Activated naive CD4-positive, alpha-beta T cell treated with anti-CD3 and anti-CD28 coated beads for 36 hours (primary cell): ENCODE results near the gene JARID2. TPM values are rescaled to one million over a fixed set of nuclear protein-coding genes. Genes with fewer than 3 reads are reported as not detected.

Source experiments
- CTCF ChIA-PET: fragments of 350-600 bp; sonication (Branson Sonifier 250); formaldehyde crosslinking; loops from one replicate; lab custom pipeline; 2021; ENCODE audit warnings: antibody characterized with exemption; lab: Charles Lee
- DNase-seq: peaks from one replicate; pipeline ENCODE4 v3.0.0-alpha.2; 2020
- H3K27ac Mint-ChIP-seq: one replicate; pipeline ENCODE4 v1.8.0; 2021; ENCODE audit warnings: mild to moderate bottlenecking, mixed read lengths
- H3K27me3 Mint-ChIP-seq: one replicate; pipeline ENCODE4 v1.8.0; 2021; ENCODE audit warnings: low read depth, mixed read lengths
- H3K36me3 Mint-ChIP-seq: one replicate; pipeline ENCODE4 v1.8.0; 2021; ENCODE audit warnings: low read depth, mixed read lengths
- H3K4me1 Mint-ChIP-seq: one replicate; pipeline ENCODE4 v1.8.0; 2021; ENCODE audit warnings: low read depth, mixed read lengths
- H3K4me3 Mint-ChIP-seq: one replicate; pipeline ENCODE4 v1.8.0; 2021; ENCODE audit warnings: mild to moderate bottlenecking, moderate library complexity, mixed read lengths
- H3K9me3 Mint-ChIP-seq: one replicate; pipeline ENCODE4 v1.8.0; 2021; ENCODE audit warnings: mixed read lengths
- intact Hi-C: fragments of 100-400 bp; cut with micrococcal nuclease; formaldehyde crosslinking; loops from one replicate; pipeline ENCODE4 v1.15.1; 2023
- total RNA-seq, 2 experiments: library from RNA; stranded (reverse); gene quantifications; one replicate each; pipeline ENCODE4 v1.2.3, GENCODE V29; 2021

JARID2 gene
- total RNA-seq, 2 experiments from 2014 or later: 26.6 to 27.7 TPM

DNA sequence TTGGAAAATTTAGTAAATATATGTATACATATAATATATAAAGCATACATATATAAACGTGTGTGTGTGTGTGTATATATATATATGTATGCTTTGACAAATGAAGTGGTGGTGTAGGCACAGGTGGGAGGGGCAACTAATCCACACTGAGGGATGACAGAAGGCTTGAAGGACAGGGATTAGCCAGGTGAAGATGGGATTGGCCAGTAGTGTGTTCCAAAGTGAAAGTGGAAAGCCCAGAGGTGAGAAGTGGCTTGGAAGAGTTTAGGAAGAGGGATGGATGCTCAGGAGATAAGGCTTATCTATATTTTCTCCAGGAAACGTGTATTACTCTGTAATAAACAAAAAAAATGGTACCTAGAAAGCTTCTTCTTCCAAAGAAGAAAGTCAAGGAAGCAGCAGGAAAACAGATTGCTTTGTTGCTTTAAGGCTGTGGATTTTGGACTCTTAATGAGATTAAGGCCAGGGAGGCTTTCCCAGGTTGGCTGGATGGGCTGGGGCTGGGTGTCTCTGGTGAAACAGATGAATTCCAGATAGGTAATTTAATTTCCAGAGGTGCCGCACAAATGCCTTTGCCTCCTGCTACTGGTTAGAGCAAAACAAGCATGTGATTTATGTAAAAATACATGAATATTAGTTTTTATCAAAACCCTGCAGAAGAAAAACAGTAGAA is 63.9 kb downstream of the JARID2 start:
- H3K27me3 Mint-ChIP-seq: no peaks in the 10 kb centered on the region
- intact Hi-C loops: no loop called here
- no peak overlapping the region for H3K4me3 Mint-ChIP-seq
- CTCF ChIA-PET: no interaction called here
- H3K36me3 Mint-ChIP-seq: peaks cover 5% of the 10 kb centered on the region
- peaks cover 86% of the 10 kb centered on the region for H3K4me1 Mint-ChIP-seq
- no peaks in the 10 kb centered on the region for H3K9me3 Mint-ChIP-seq
- no peak overlapping the region for H3K27ac Mint-ChIP-seq
- no peak for DNase-seq

DNA sequence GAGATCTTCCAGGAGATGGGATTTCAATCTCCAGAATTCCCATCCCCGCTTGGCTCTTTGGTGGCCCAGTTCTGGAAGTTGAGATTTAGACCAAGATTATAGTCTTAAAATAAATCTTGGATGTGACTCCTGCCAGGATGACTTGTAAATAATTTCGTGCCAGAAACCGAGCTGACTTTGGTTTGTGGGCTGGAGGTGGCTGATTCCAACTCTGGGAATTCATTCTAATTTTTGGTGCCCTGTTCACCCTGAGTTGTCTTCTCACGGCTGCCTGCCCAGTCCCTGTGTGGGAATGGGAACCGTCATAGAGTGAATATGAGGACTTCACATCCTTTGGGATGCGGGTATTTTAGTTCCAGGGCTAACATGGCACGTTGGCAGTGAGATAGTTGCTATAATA is 64.8 kb downstream of the JARID2 start:
- no peaks in the 10 kb centered on the region for H3K27me3 Mint-ChIP-seq
- peaks cover 84% of the 10 kb centered on the region for H3K4me1 Mint-ChIP-seq
- peaks cover 5% of the 10 kb centered on the region for H3K36me3 Mint-ChIP-seq
- CTCF ChIA-PET: no interaction called here
- intact Hi-C loops: no loop called here
- no peak overlapping the region for H3K27ac Mint-ChIP-seq
- no peaks in the 10 kb centered on the region for H3K9me3 Mint-ChIP-seq
- H3K4me3 Mint-ChIP-seq: no peak overlapping the region
- no peak for DNase-seq

DNA sequence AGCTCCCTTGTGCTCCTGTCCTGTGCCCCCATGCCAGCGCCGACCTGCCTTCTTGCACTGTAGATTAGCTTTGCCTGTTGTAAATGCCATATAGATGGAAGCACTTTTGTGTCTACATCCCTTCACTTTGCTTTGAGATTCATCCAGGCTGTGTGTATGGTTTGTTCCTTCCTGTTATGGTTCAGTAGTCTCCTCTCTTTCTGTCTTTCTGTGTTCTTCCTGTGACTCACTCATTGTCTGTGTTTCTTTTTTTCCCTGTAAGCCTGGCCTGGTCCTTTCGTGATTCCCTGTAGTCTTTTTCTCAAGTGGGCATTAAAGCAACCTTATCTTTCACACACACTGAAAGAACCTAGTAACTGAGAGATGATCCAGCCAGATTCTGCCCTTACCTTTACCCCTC is 66.6 kb downstream of the JARID2 start:
- H3K9me3 Mint-ChIP-seq: no peaks in the 10 kb centered on the region
- H3K27me3 Mint-ChIP-seq: no peaks in the 10 kb centered on the region
- peak overlapping the region; percentile 74 for H3K27ac Mint-ChIP-seq
- no peak for DNase-seq
- CTCF ChIA-PET: interaction anchor here (1.4 kb wide), 1 partner anchor 15 kb away, joined by 6 read pairs; no protein-coding TSS in a partner anchor
- intact Hi-C loops: no loop called here
- peaks cover 92% of the 10 kb centered on the region for H3K4me1 Mint-ChIP-seq
- H3K4me3 Mint-ChIP-seq: peak overlapping the region; percentile 9
- peaks cover 5% of the 10 kb centered on the region for H3K36me3 Mint-ChIP-seq

DNA sequence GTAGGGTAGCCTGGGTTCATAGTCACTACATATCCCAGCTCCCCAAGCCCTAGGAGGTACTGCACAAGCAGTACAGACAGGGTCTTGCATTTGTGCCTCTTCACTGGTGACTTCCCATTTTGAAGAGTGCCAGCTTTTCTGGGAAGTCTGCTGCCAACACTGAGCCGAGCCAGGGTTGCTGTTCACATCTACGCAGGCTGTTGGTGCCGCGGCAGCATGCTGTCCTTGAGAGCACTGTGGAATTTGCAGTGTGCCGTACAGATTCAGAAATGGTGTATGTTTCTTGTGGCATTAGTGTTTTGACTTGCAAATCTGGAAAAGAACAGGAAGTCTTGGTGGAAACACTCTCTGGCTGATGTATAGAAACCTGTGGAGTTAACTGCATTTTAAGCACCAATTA is 67.5 kb downstream of the JARID2 start:
- CTCF ChIA-PET: interaction anchor here (1.4 kb wide), 1 partner anchor 16 kb away, joined by 6 read pairs; no protein-coding TSS in a partner anchor
- peak overlapping the region; percentile 15 for H3K27ac Mint-ChIP-seq
- peaks cover 5% of the 10 kb centered on the region for H3K36me3 Mint-ChIP-seq
- H3K27me3 Mint-ChIP-seq: no peaks in the 10 kb centered on the region
- intact Hi-C loops: no loop called here
- H3K4me1 Mint-ChIP-seq: peaks cover 92% of the 10 kb centered on the region
- no peak for DNase-seq
- no peaks in the 10 kb centered on the region for H3K9me3 Mint-ChIP-seq
- H3K4me3 Mint-ChIP-seq: no peak overlapping the region

DNA sequence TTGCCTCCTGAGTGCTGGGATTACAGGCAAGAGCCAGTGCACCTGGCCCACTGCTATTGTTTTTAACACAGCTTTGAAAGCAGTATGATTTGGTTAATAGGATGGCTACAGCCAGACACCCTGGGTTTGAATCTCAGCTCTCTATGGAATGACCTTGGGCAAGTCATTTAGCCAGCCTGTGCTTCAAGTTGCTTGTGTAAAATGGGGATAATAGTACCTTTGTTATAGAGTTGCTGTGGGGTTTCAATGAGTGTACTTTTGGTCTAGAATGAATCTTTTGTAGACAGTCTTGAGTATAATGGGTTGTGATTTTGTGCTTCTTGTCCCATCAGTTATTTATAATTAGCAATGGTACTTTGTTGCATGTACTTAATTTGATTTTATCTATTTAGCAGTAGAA is 70.9 kb downstream of the JARID2 start:
- intact Hi-C loops: loop anchor here (1.0 to 5.0 kb wide), 6 partner anchors 9 to 439 kb away; no protein-coding TSS in a partner anchor
- Mint-ChIP-seq H3K4me1 (peaks cover 92% of the 10 kb centered on the region), H3K36me3 (peaks cover 5% of the 10 kb centered on the region), H3K27ac (peak overlapping the region; percentile 84), H3K27me3 (no peaks in the 10 kb centered on the region), H3K9me3 (no peaks in the 10 kb centered on the region), H3K4me3 (peak overlapping the region; percentile 44)
- CTCF ChIA-PET: interaction anchor here (1.0 to 1.8 kb wide), 2 partner anchors 13 to 20 kb away, joined by 4 to 5 read pairs; no protein-coding TSS in a partner anchor
- DNase-seq: no peak

DNA sequence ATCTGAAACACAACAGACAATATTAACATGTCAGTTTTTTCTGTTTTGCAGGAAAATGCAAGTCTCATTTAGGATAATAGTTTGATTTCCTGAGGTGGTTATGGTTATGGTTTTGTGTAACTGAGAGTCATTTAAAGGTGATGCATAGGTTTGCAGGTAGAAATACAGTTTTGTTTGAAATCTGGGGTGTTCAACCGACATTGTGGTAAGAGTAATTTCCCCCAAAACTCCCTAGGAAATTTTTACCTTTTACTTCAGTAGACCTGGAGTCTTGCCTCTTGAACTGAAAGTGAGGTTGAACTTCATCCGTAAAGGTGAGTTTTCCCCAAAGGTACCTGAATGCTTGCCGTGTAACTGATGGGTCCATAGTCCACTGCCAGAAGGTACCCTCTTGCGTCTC is 71.4 kb downstream of the JARID2 start:
- no peak for DNase-seq
- Mint-ChIP-seq H3K36me3 (peaks cover 5% of the 10 kb centered on the region), H3K9me3 (no peaks in the 10 kb centered on the region), H3K4me3 (peak overlapping the region; percentile 44), H3K27ac (peak overlapping the region; percentile 84), H3K4me1 (peaks cover 93% of the 10 kb centered on the region), H3K27me3 (no peaks in the 10 kb centered on the region)
- CTCF ChIA-PET: interaction anchor here (0.6 to 1.9 kb wide), 4 partner anchors 13 to 337 kb away, joined by 4 to 8 read pairs (median 4); no protein-coding TSS in a partner anchor
- intact Hi-C loops: loop anchor here (1.0 to 5.0 kb wide), 6 partner anchors 8 to 440 kb away; no protein-coding TSS in a partner anchor

DNA sequence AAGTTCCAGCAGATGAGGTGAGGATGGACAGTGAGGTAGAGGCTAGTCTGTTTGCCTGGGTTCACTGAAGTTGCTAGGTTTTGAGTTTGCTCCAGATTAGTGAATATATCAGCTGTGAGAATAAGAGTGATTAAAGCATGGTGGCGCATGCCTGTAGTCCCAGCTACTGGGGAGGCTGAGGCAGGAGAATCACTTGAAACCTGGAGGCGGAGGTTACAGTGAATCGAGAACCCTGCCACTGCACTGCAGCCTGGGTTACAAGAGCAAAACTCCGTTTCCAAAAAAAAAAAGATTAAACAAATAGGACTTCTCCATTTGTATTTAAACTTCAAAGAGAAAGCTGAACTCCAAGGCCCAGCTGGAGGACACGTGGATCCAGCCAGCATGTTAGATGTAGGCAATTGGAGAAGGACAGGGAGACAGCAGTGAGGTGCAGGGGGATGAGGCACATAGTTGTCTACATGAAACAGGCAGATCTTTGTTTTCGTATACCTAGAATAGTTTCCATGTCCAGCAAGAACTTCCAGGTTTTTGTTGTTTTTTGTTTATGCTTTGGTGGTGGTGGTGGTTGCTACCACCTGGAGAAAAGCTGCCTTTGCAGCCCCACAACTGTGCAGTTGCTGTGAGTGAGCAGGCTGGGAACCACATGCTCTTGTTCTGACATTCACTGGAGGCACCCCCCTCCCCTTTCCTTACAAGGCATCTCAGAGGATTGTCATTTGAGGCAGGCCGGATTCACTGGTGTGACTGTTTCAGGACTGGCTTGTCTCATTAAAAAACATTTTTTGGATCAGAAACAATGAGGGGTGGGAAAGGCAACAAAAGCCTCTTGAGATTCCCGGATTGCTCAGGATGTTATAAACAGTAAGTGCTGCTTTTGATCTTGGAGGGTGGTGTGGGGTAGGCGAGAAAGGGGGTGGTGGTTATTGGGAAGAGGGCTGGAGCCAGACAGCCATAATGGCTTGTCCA is 72.3 kb downstream of the JARID2 start:
- CTCF ChIA-PET: interaction anchor here (0.6 to 1.9 kb wide), 5 partner anchors 8 to 338 kb away, joined by 4 to 8 read pairs (median 4); no protein-coding TSS in a partner anchor
- no peaks in the 10 kb centered on the region for H3K27me3 Mint-ChIP-seq
- peak overlapping the region; percentile 57 for H3K4me3 Mint-ChIP-seq
- H3K9me3 Mint-ChIP-seq: no peaks in the 10 kb centered on the region
- DNase-seq: peak; percentile 72
- H3K4me1 Mint-ChIP-seq: peaks cover 93% of the 10 kb centered on the region
- peak overlapping the region; percentile 84 for H3K27ac Mint-ChIP-seq
- intact Hi-C loops: loop anchor here (1.0 to 5.0 kb wide), 7 partner anchors 7 to 585 kb away; no protein-coding TSS in a partner anchor
- H3K36me3 Mint-ChIP-seq: peaks cover 1% of the 10 kb centered on the region

DNA sequence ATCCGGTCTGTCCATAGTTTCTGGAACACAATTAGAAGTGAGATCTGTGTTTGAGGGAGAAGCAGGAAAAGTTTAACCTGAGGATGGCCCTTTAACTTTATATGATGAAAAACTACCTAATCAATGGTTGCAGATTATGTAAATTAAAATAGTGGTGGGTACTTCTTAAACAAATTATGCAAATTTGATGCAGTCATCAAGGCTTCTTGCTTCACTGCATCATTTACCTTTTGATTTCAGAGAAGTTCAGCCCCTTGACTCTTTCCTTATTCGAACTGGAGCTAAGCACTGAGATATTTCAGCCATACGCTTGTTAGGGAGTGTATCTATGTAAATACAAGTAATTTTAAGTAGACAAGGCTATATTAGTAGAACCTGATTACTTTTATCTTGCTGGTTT is 73.8 kb downstream of the JARID2 start:
- no peaks in the 10 kb centered on the region for H3K9me3 Mint-ChIP-seq
- no peaks in the 10 kb centered on the region for H3K27me3 Mint-ChIP-seq
- no peak for DNase-seq
- intact Hi-C loops: loop anchor here (2.0 to 10.0 kb wide), 4 partner anchors 305 to 815 kb away; no protein-coding TSS in a partner anchor
- H3K36me3 Mint-ChIP-seq: peaks cover 9% of the 10 kb centered on the region
- H3K27ac Mint-ChIP-seq: peak overlapping the region; percentile 84
- peak overlapping the region; percentile 57 for H3K4me3 Mint-ChIP-seq
- peaks cover 89% of the 10 kb centered on the region for H3K4me1 Mint-ChIP-seq
- CTCF ChIA-PET: no interaction called here

DNA sequence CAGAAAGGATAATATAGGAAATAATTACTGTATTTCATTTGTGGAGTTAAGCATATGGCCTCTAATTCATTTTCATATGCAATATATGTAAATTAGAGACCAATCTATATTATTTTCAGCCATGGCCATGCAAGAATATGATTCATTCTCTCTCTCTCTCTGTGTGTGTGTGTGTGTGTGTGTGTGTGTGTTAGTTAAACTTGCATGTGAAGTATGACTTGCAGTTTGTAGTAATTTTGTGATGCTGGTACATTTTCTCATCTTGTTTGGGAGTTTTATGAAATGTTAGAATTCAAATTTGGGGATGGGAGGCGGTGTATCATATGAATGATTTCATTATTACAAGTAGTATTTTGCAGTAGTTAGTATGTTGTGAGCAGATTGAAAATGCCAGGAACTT is 74.8 kb downstream of the JARID2 start:
- CTCF ChIA-PET: interaction anchor here (1.6 kb wide), 1 partner anchor 20 kb away, joined by 3 read pairs; no protein-coding TSS in a partner anchor
- Mint-ChIP-seq H3K4me3 (peak overlapping the region; percentile 5), H3K36me3 (peaks cover 17% of the 10 kb centered on the region), H3K9me3 (no peaks in the 10 kb centered on the region), H3K27ac (peak overlapping the region; percentile 61), H3K4me1 (peaks cover 89% of the 10 kb centered on the region), H3K27me3 (no peaks in the 10 kb centered on the region)
- peak; percentile 58 for DNase-seq
- intact Hi-C loops: loop anchor here (10.0 kb wide), 2 partner anchors 304 to 814 kb away; no protein-coding TSS in a partner anchor

DNA sequence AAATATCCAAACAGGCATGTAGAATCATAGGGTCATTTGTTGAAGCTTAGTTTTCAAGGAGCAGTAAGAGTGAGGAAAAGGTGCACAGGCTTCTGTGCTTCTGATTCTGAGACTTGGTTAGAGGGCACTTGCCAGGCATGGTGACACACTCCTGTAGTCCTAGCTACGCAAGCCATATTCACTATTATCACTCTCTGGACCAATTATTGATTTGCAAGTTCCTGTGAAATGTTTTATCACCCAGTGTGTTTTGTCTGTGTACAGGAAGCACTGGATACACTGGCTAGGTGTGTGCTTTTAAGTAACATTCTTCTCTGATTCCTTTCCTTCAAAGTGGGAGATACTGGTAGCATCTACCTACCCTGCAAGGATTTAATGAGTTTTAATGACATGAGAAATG is 76.3 kb downstream of the JARID2 start:
- CTCF ChIA-PET: interaction anchor here (1.0 kb wide), 1 partner anchor 73 kb away, joined by 3 read pairs; no protein-coding TSS in a partner anchor
- intact Hi-C loops: loop anchor here (10.0 kb wide), 2 partner anchors 303 to 813 kb away; no protein-coding TSS in a partner anchor

DNA sequence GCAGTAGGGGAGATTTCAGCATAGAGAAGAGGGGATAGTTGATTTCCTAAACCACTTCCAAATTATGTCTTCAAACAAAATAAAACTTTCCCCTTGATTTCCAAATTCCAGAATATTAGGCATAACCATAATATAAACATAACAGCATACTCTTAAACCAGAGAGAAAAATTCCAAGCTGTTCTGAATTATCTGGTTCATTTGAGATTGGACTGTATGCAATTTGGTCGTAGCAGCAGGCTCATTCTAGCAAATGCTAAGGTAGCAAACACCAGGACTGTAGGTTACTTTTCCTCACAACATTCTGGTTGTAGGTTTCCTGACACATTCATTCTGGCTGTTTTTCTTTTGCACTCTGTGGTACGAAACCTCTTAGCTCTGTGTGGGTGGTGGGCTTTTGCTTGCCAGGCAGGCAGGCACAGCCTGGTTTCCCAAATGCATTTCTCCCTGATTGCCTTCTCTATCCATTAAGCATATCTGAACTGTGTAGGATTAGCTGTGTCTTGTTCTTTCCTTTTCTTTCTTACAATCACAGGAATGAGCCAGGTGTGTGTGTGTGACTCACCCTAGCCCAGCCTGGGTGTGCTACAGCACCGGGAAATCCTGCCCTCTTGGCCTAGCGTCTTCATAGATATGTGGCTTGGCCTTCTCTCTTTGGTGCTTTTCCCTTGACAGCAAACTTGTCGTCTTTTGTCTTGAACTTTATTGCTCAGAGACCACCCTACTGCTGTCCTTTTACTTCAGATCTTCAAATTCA is 77.1 kb downstream of the JARID2 start:
- DNase-seq: peak; percentile 65
- peak overlapping the region; percentile 87 for H3K27ac Mint-ChIP-seq
- CTCF ChIA-PET: interaction anchor here (0.6 kb wide), 1 partner anchor 163 kb away, joined by 3 read pairs; no protein-coding TSS in a partner anchor
- H3K36me3 Mint-ChIP-seq: peaks cover 17% of the 10 kb centered on the region
- H3K9me3 Mint-ChIP-seq: no peaks in the 10 kb centered on the region
- no peak overlapping the region for H3K4me3 Mint-ChIP-seq
- intact Hi-C loops: loop anchor here (10.0 kb wide), 2 partner anchors 302 to 812 kb away; no protein-coding TSS in a partner anchor
- H3K4me1 Mint-ChIP-seq: peaks cover 89% of the 10 kb centered on the region
- no peaks in the 10 kb centered on the region for H3K27me3 Mint-ChIP-seq

More for the DNA sequence above, 76.3 kb downstream of the JARID2 start:
- peaks cover 89% of the 10 kb centered on the region for H3K4me1 Mint-ChIP-seq
- no peak for DNase-seq
- H3K9me3 Mint-ChIP-seq: no peaks in the 10 kb centered on the region
- H3K4me3 Mint-ChIP-seq: no peak overlapping the region
- no peaks in the 10 kb centered on the region for H3K27me3 Mint-ChIP-seq
- H3K27ac Mint-ChIP-seq: peak overlapping the region; percentile 31
- peaks cover 17% of the 10 kb centered on the region for H3K36me3 Mint-ChIP-seq
